Small intestine (tissue), 7 donors: ENCODE measurements around the gene YJEFN3. TPM values are rescaled to one million over a fixed set of nuclear protein-coding genes. Genes with fewer than 3 reads are reported as not detected.

ENCODE experiments used
- DNase-seq, 2 donors: peaks; one replicate each; pipeline versions ENCODE4 v3.0.0 to v3.0.0-alpha.2; 2013
- FAIRE-seq: peaks from 2 replicates; lab custom pipeline; 2012; peaks lifted over from hg19 to GRCh38; lab: Jason Lieb, UNC
- H3K27ac ChIP-seq, 3 donors: one replicate each; pipeline ENCODE4 v1.5.1; 2013; ENCODE audit warnings: low read length in 2 of 3, mild to moderate bottlenecking in 2 of 3, control low read depth in 1 of 3, inconsistent platforms in 1 of 3, low read depth in 1 of 3, moderate library complexity in 1 of 3
- H3K27me3 ChIP-seq, 3 donors: one replicate each; pipeline ENCODE4 v1.6.1; 2013; ENCODE audit warnings: low read length in 3 of 3, inconsistent platforms in 1 of 3; ENCODE audit not compliant: control insufficient read depth in 3 of 3, insufficient read depth in 3 of 3
- H3K36me3 ChIP-seq, 3 donors: one replicate each; pipeline ENCODE4 v1.6.1; 2013; ENCODE audit warnings: low read length in 3 of 3, inconsistent platforms in 1 of 3, low read depth in 1 of 3, mild to moderate bottlenecking in 1 of 3, moderate library complexity in 1 of 3; ENCODE audit not compliant: control insufficient read depth in 3 of 3, insufficient read depth in 2 of 3
- H3K4me1 ChIP-seq, 3 donors: one replicate each; pipeline ENCODE4 v1.6.1; 2013; ENCODE audit warnings: low read length in 2 of 3, inconsistent platforms in 1 of 3, low read depth in 1 of 3, mild to moderate bottlenecking in 1 of 3, moderate library complexity in 1 of 3; ENCODE audit not compliant: control insufficient read depth in 3 of 3, insufficient read depth in 2 of 3
- H3K4me3 ChIP-seq, 3 donors: one replicate each; pipeline ENCODE4 v1.5.1; 2013; ENCODE audit warnings: low read length in 3 of 3, control low read depth in 1 of 3, inconsistent platforms in 1 of 3, low read depth in 1 of 3, mild to moderate bottlenecking in 1 of 3, moderate library complexity in 1 of 3
- H3K9me3 ChIP-seq, 2 donors: one replicate each; pipeline ENCODE4 v1.6.1; 2013; ENCODE audit warnings: low read depth in 1 of 2, low read length in 1 of 2; ENCODE audit not compliant: control insufficient read depth in 2 of 2, insufficient read depth in 1 of 2
- WGBS, 3 donors: extraction: QIAGEN DNeasy Blood & Tissue Kit; methylation state at CpG; one replicate each; pipeline ENCODE4 v1.1.7; 2013; 5-methylcytosine and 5-hydroxymethylcytosine counted together
- polyA plus RNA-seq, 4 donors: library from polyadenylated mRNA; stranded (reverse) in 3 of 4; unstranded in 1 of 4; fragments of 200-250 nt in 3 of 4; fragments of 120-200 nt in 1 of 4; gene quantifications; one replicate each; pipeline versions ENCODE4 v1.2.1 to v1.2.3, GENCODE V29; 2013
- donor health status: healthy with polysubstance abuse.
- donor health status: control.
- donor health status: control.
- donor health status: Bipolar disorder and iron deficiency.
- donor health status: healthy.

Gene YJEFN3
- polyA plus RNA-seq, 4 donors, result 6.7 to 44.1 (median 17.5) TPM

DNA sequence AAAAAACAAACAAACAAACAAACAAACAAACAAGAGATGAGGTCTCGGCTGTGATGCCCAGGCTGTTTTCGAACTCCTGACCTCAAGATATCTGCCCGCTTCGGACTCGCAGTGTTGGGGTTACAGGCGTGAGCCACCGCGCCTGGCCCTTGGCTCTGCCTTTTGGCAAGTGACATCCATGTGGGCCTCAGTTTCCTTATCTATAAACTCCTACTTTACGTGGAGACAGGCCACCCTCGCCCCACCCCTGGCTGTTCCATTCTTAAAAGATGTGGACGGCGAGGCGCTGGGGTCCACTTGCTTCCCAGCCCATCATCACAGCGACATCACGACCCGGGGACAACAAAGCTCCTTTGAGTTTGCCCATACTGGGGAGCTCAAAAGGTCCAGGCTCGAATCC is 15.0 kb upstream of the YJEFN3 start:
- peaks cover 0 to 20% of the 10 kb centered on the region in 2 donors for H3K9me3 ChIP-seq
- peaks cover 0 to 2% (median 0%) of the 10 kb centered on the region in 3 donors for H3K36me3 ChIP-seq
- H3K27ac ChIP-seq, result no peak overlapping the region
- H3K4me3 ChIP-seq, result peak overlapping the region in 1 of 3 donors; percentile 23
- peaks cover 0 to 10% (median 0%) of the 10 kb centered on the region in 3 donors for H3K27me3 ChIP-seq
- DNase-seq (no peak), FAIRE-seq (no peak)
- H3K4me1 ChIP-seq, result peaks cover 0 to 13% (median 9%) of the 10 kb centered on the region in 3 donors
- 87 to 96% (median 93%) methylated on average over 17 of the region's 17 CpGs for WGBS, 3 donors

DNA sequence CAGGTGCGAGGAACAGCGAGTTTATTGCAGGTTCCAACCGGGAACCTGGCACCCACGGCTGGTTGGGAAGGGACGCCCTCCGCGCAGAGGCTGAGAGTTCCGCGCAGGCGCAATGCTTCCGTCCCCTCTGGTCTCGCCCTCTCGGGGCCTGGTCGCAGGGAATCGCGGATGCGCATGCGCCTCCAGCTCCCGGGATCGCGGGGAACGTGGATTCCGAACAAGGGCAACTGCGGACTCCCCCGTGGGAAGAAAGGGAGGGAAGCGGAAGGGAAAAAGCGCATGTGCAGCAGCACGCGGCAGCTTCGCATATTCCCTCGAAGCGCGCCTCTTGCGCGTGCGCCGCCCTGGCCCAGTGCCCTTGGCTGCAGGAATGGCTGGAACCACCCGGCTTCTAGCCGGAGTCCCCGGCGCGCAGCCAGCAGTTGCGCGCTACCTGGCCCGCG is 14.5 kb upstream of the YJEFN3 start:
- DNase-seq, result peak in 1 of 2 donors; percentile 80
- WGBS, 3 donors, result 29 to 80% (median 73%) methylated on average over 45 to 46 of the region's 46 CpGs

GRCh38 chr19:19514881-19515641 is 13.7 kb upstream of the YJEFN3 start, which contains the start of gene TSSK6:
Gene TSSK6, minus strand, starts transcription at chr19:19515548. Its CDS starts 121 bp downstream, at chr19:19515427.
- H3K36me3 ChIP-seq, result peaks cover 0 to 12% (median 4%) of the 10 kb centered on the region in 3 donors
- FAIRE-seq (no peak), DNase-seq (no peak)
- 86 to 92% (median 92%) methylated on average over 73 to 74 of the region's 74 CpGs for WGBS, 3 donors
- peaks cover 0 to 10% (median 0%) of the 10 kb centered on the region in 3 donors for H3K27me3 ChIP-seq
- peak within 1 kb of the TSS; percentile 80 to 100 (median 81) for H3K4me3 ChIP-seq
- H3K4me1 ChIP-seq, result peaks cover 0 to 13% (median 9%) of the 10 kb centered on the region in 3 donors
- H3K9me3 ChIP-seq, result peaks cover 0 to 20% of the 10 kb centered on the region in 2 donors
- H3K27ac ChIP-seq, result peak within 1 kb of the TSS; percentile 24 to 92 (median 60)

More for the DNA sequence above, 14.5 kb upstream of the YJEFN3 start:
- H3K9me3 ChIP-seq, result peaks cover 0 to 20% of the 10 kb centered on the region in 2 donors
- H3K27me3 ChIP-seq, result peaks cover 0 to 10% (median 0%) of the 10 kb centered on the region in 3 donors
- no peak overlapping the region for H3K27ac ChIP-seq
- FAIRE-seq, result no peak
- peak overlapping the region in 1 of 3 donors; percentile 23 for H3K4me3 ChIP-seq
- H3K4me1 ChIP-seq, result peaks cover 0 to 13% (median 9%) of the 10 kb centered on the region in 3 donors
- H3K36me3 ChIP-seq, result peaks cover 0 to 3% (median 2%) of the 10 kb centered on the region in 3 donors

DNA sequence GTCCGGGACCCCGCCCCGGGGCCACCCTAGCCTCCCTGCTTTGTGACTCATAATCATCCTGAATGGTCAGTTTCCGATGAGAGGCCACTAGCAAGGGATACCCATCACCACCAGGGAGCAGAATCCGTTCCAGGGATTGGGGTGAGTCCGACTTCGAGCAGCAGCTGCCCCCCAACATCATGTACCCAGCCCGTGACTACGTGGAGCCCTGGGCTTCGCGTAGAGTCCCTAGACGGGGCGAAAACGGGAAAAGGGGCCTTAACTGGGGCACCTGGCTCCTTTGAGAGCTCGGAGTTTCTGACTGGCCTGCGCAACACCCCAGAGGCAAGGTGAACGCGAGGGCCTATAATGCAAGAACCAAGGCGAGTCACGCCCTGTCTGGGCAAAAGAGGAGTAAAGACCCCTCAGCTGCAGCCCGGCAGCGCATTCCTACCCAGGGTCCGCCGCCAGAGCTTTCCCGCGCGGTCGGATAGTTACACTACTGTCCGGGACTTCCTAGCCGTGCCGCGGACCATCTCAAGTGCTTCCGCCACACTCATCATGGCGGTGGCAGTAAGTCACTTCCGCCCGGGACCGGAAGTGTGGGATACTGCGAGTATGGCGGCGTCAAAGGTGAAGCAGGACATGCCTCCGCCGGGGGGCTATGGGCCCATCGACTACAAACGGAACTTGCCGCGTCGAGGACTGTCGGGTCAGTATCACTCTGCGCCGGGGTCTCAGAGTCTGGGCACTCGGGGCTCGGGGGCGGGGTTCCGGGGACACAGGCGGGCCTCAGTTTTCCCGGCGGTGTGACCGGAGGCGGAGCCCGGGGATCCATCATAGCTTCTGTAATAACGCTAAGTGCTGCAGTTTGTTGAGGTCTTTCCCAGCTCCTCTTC is 12.8 kb upstream of the YJEFN3 start, which contains the start of gene NDUFA13:
NDUFA13 (plus strand) TSS at position 584 of the 878 bp plus-strand sequence; CDS start at position 598, 14 bp downstream.
- Histone ChIP-seq H3K27me3 (peaks cover 0 to 10% (median 0%) of the 10 kb centered on the region in 3 donors), H3K9me3 (peaks cover 0 to 20% of the 10 kb centered on the region in 2 donors), H3K4me1 (peaks cover 0 to 13% (median 9%) of the 10 kb centered on the region in 3 donors), H3K27ac (peak within 1 kb of the TSS; percentile 24 to 92 (median 60)), H3K4me3 (peak within 1 kb of the TSS; percentile 80 to 100 (median 81)), H3K36me3 (peaks cover 0 to 15% (median 4%) of the 10 kb centered on the region in 3 donors)
- WGBS, 3 donors, result 2 to 6% (median 4%) methylated on average over 61 of the region's 61 CpGs
- FAIRE-seq, result no peak
- peak; percentile 92 to 98 for DNase-seq

DNA sequence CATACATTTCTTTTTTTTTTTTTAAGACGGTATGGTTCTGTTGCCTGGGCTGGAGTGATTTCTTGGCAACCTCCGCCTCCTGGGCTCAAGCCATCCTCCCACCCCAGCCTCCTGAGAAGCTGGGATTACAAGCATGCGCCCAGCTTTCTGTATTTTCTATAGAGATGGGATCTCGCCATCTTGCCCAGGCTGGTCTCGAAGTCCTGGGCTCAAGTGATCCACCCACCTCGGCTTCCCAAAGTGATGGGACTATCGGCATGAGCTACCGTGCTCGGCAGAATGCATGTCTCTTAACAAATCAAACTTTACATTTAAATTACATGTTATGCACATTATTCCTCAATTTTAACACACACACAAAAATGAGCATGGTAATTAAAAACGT is 11.5 kb upstream of the YJEFN3 start:
- Histone ChIP-seq H3K4me3 (peak overlapping the region in 2 of 3 donors; percentile 80 to 100), H3K27ac (no peak overlapping the region), H3K27me3 (peaks cover 0 to 10% (median 0%) of the 10 kb centered on the region in 3 donors), H3K9me3 (peaks cover 0 to 20% of the 10 kb centered on the region in 2 donors), H3K36me3 (peaks cover 0 to 20% (median 6%) of the 10 kb centered on the region in 3 donors), H3K4me1 (peaks cover 0 to 13% (median 9%) of the 10 kb centered on the region in 3 donors)
- DNase-seq (no peak), FAIRE-seq (no peak)
- 81 to 87% (median 85%) methylated on average over 10 of the region's 10 CpGs for WGBS, 3 donors

DNA sequence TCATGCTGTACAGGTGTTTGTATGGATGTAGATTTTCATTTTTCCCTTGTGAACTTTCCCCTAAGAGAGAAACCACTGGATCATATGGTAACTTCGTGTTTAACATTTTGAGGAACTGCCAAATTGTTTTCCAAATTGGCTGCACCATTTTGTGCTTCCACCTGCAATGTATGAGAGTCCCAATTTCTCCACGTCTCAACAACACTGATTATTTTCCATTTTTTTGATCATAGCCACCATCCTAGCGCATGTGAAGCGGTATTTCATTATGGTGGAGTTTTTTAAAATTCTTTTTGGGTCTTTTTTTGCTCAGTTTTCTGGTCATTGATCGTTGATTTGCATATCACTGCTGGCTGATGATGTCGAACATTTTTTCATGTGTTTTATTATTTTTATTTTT is 7.7 kb upstream of the YJEFN3 start:
- no peak for FAIRE-seq
- no peaks in the 10 kb centered on the region for H3K27me3 ChIP-seq
- no peak overlapping the region for H3K27ac ChIP-seq
- H3K4me1 ChIP-seq, result peaks cover 0 to 6% (median 0%) of the 10 kb centered on the region in 3 donors
- H3K4me3 ChIP-seq, result no peak overlapping the region
- WGBS, 3 donors, result 80 to 85% (median 82%) methylated on average over 6 of the region's 6 CpGs
- no peak for DNase-seq
- no peaks in the 10 kb centered on the region for H3K9me3 ChIP-seq
- H3K36me3 ChIP-seq, result peaks cover 3 to 44% (median 6%) of the 10 kb centered on the region in 3 donors

GRCh38 chr19:19523177-19523576 is 5.5 kb upstream of the YJEFN3 start:
- WGBS, 3 donors, result 92 to 94% (median 92%) methylated on average over 3 of the region's 3 CpGs
- Histone ChIP-seq H3K9me3 (no peaks in the 10 kb centered on the region), H3K27ac (no peak overlapping the region), H3K36me3 (peaks cover 3 to 64% (median 6%) of the 10 kb centered on the region in 3 donors), H3K4me1 (no peaks in the 10 kb centered on the region), H3K27me3 (no peaks in the 10 kb centered on the region), H3K4me3 (no peak overlapping the region)
- DNase-seq (no peak), FAIRE-seq (no peak)
